CD14-positive monocyte (primary cell): ENCODE results near the gene DOCK4. TPM values are rescaled to one million over a fixed set of nuclear protein-coding genes. Genes with fewer than 3 reads are reported as not detected.

Source experiments
- DNase-seq, 3 donors: peaks; one replicate each; pipeline ENCODE4 v3.0.0-alpha.2; 2011 to 2022
- H2AFZ ChIP-seq: 2 replicates; pipeline ENCODE4 v1.6.0; 2012; ENCODE audit warnings: mild to moderate bottlenecking, low read depth, low read length, inconsistent platforms; ENCODE audit not compliant: insufficient read depth, poor library complexity, severe bottlenecking
- H3K27ac ChIP-seq, 2 donors: 1 replicate in 1 of 2; 2 replicates in 1 of 2; pipeline ENCODE4 v1.5.1; 2012 to 2013; ENCODE audit warnings: low read length in 2 of 2, control low read depth in 1 of 2, inconsistent platforms in 1 of 2, low read depth in 1 of 2, mild to moderate bottlenecking in 1 of 2
- H3K27me3 ChIP-seq, 2 donors: one replicate each; pipeline versions ENCODE4 v1.6.0 to v1.6.1; 2011 to 2013; ENCODE audit warnings: low read length in 2 of 2; ENCODE audit not compliant: control insufficient read depth in 2 of 2, insufficient read depth in 2 of 2
- H3K36me3 ChIP-seq, 2 donors: replicated peaks in 1 of 2; 1 replicate in 1 of 2; 2 replicates in 1 of 2; pipeline versions ENCODE4 v1.5.1 to v1.6.1; 2012 to 2013; ENCODE audit warnings: low read length in 2 of 2, control low read depth in 1 of 2, inconsistent platforms in 1 of 2, mild to moderate bottlenecking in 1 of 2; ENCODE audit not compliant: insufficient read depth in 2 of 2, control insufficient read depth in 1 of 2
- H3K4me1 ChIP-seq, 2 donors: 1 replicate in 1 of 2; 2 replicates in 1 of 2; pipeline versions ENCODE4 v1.5.1 to v1.6.1; 2012 to 2013; ENCODE audit warnings: low read length in 2 of 2, control low read depth in 1 of 2, inconsistent platforms in 1 of 2, mild to moderate bottlenecking in 1 of 2, moderate library complexity in 1 of 2; ENCODE audit not compliant: insufficient read depth in 2 of 2, control insufficient read depth in 1 of 2
- H3K4me2 ChIP-seq: replicated peaks from 2 replicates; pipeline ENCODE3; 2012; ENCODE audit warnings: low read length, moderate library complexity, mild to moderate bottlenecking; ENCODE audit not compliant: poor library complexity, severe bottlenecking; ENCODE audit errors: extremely low read depth
- H3K4me3 ChIP-seq, 3 experiments: fragments of 200-600 bp in 1 of 3; sonication (generic) in 1 of 3; replicated peaks in 1 of 3; 1 replicate in 2 of 3; 2 replicates in 1 of 3; pipeline ENCODE4 v1.5.1; 2011 to 2013; ENCODE audit warnings: low read length in 3 of 3, mild to moderate bottlenecking in 3 of 3, control low read depth in 2 of 3, low read depth in 2 of 3, inconsistent platforms in 1 of 3, moderate library complexity in 1 of 3
- H3K79me2 ChIP-seq: 2 replicates; pipeline ENCODE4 v1.6.0; 2012; ENCODE audit warnings: mild to moderate bottlenecking, control low read depth, inconsistent platforms, low read length, moderate library complexity; ENCODE audit not compliant: insufficient read depth
- H3K9ac ChIP-seq: 2 replicates; pipeline ENCODE4 v1.6.0; 2017; ENCODE audit warnings: low read length, mild to moderate bottlenecking; ENCODE audit not compliant: insufficient read depth, poor library complexity, severe bottlenecking
- H3K9me3 ChIP-seq, 2 donors: replicated peaks in 1 of 2; 1 replicate in 1 of 2; 2 replicates in 1 of 2; pipeline versions ENCODE4 v1.5.1 to v1.6.1; 2012 to 2013; ENCODE audit warnings: low read length in 2 of 2, control low read depth in 1 of 2; ENCODE audit not compliant: control insufficient read depth in 1 of 2, insufficient read depth in 1 of 2
- H4K20me1 ChIP-seq: 2 replicates; pipeline ENCODE4 v1.6.0; 2012; ENCODE audit warnings: mild to moderate bottlenecking, low read length, control low read depth, moderate library complexity; ENCODE audit not compliant: insufficient read depth
- H3K27ac Mint-ChIP-seq, 7 donors: one replicate each; pipeline ENCODE4 v1.8.0; 2020; ENCODE audit warnings: mild to moderate bottlenecking in 7 of 7, mixed read lengths in 7 of 7, moderate library complexity in 6 of 7, inconsistent platforms in 2 of 7
- H3K27me3 Mint-ChIP-seq, 3 donors: one replicate each; pipeline ENCODE4 v1.8.0; 2021 to 2022; ENCODE audit warnings: low read depth in 3 of 3, mild to moderate bottlenecking in 3 of 3, mixed read lengths in 3 of 3, moderate library complexity in 3 of 3, inconsistent platforms in 1 of 3
- H3K36me3 Mint-ChIP-seq, 2 donors: one replicate each; pipeline ENCODE4 v1.8.0; 2020; ENCODE audit warnings: mixed read lengths in 2 of 2, inconsistent platforms in 1 of 2, mild to moderate bottlenecking in 1 of 2
- H3K4me1 Mint-ChIP-seq: one replicate; pipeline ENCODE4 v1.8.0; 2020; ENCODE audit warnings: mild to moderate bottlenecking, mixed read lengths
- H3K4me3 Mint-ChIP-seq, 2 donors: one replicate each; pipeline ENCODE4 v1.8.0; 2020; ENCODE audit warnings: mild to moderate bottlenecking in 2 of 2, mixed read lengths in 2 of 2, moderate library complexity in 1 of 2
- H3K9me3 Mint-ChIP-seq, 7 donors: one replicate each; pipeline ENCODE4 v1.8.0; 2020 to 2022; ENCODE audit warnings: mixed read lengths in 7 of 7, mild to moderate bottlenecking in 6 of 7, moderate library complexity in 6 of 7, inconsistent platforms in 2 of 7
- WGBS: methylation state at CpG from one replicate; pipeline ENCODE4 v1.1.5; 2013; ENCODE audit warnings: missing lambda C conversion rate; ENCODE audit not compliant: insufficient coverage; 5-methylcytosine and 5-hydroxymethylcytosine counted together
- intact Hi-C, 2 donors: fragments of 100-400 bp; cut with micrococcal nuclease; formaldehyde crosslinking; loops; one replicate each; pipeline versions ENCODE4 v1.15.0 to v1.15.1; 2023
- polyA plus RNA-seq, 3 donors: library from polyadenylated mRNA; depleted of rRNA in 1 of 3; unstranded in 2 of 3; stranded (reverse) in 1 of 3; fragments of 300-500 nt in 2 of 3; fragments of >200 nt in 1 of 3; fragmentation: Illumina TruSeq in 2 of 3; gene quantifications; 1 replicate in 2 of 3; 2 replicates in 1 of 3; pipeline ENCODE4 v1.2.3, GENCODE V29; 2012 to 2021
- TF ChIP-seq, protein P1 (sequence below): fragments of 200-600 bp; IDR thresholded peaks from one replicate; pipeline ENCODE4 v1.8.0; 2022; ENCODE audit warnings: antibody characterized with exemption, mild to moderate bottlenecking

The DOCK4 gene
- polyA plus RNA-seq, 3 donors: 1.3 to 5.0 (median 2.7) TPM

DNA sequence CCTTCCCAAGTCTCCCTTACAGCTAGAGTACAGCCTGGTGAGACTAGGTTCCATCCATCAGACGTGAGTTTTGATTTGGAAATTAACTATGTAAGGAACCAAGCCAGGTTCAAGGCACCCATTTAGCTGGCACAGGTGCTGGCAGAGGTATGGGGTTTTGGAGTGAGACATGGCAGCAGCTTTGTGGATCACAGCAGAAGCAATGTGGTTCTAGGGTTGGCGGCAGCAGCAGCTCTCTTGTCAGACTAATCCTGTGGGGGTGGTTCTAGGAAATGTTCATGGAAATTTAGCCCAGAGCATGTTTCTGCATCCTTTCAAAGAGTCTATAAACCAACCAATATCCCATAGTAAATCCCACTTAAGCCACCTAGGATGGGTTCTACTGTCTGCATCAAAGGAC is 142.2 kb downstream of the DOCK4 start:
- Histone ChIP-seq H3K4me2 (no peak overlapping the region), H3K4me3 (no peak overlapping the region), H2AFZ (no peak overlapping the region), H3K27me3 (no peaks in the 10 kb centered on the region), H3K36me3 (no peaks in the 10 kb centered on the region), H3K79me2 (no peaks in the 10 kb centered on the region), H4K20me1 (no peaks in the 10 kb centered on the region), H3K9me3 (no peaks in the 10 kb centered on the region), H3K27ac (no peak overlapping the region), H3K4me1 (no peaks in the 10 kb centered on the region), H3K9ac (no peak overlapping the region)
- no peaks in the 10 kb centered on the region for H3K36me3 Mint-ChIP-seq
- no CpG with 5 or more reads among the region's 2 CpGs for WGBS
- DNase-seq: no peak
- intact Hi-C loops: no loop called here
- TF ChIP-seq, protein P1, sequence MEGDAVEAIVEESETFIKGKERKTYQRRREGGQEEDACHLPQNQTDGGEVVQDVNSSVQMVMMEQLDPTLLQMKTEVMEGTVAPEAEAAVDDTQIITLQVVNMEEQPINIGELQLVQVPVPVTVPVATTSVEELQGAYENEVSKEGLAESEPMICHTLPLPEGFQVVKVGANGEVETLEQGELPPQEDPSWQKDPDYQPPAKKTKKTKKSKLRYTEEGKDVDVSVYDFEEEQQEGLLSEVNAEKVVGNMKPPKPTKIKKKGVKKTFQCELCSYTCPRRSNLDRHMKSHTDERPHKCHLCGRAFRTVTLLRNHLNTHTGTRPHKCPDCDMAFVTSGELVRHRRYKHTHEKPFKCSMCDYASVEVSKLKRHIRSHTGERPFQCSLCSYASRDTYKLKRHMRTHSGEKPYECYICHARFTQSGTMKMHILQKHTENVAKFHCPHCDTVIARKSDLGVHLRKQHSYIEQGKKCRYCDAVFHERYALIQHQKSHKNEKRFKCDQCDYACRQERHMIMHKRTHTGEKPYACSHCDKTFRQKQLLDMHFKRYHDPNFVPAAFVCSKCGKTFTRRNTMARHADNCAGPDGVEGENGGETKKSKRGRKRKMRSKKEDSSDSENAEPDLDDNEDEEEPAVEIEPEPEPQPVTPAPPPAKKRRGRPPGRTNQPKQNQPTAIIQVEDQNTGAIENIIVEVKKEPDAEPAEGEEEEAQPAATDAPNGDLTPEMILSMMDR: no peak
- H3K4me1 Mint-ChIP-seq: no peaks in the 10 kb centered on the region
- no peak overlapping the region for H3K4me3 Mint-ChIP-seq
- H3K9me3 Mint-ChIP-seq: no peaks in the 10 kb centered on the region
- no peak overlapping the region for H3K27ac Mint-ChIP-seq
- peaks cover 0 to 4% (median 2%) of the 10 kb centered on the region in 3 donors for H3K27me3 Mint-ChIP-seq

DNA sequence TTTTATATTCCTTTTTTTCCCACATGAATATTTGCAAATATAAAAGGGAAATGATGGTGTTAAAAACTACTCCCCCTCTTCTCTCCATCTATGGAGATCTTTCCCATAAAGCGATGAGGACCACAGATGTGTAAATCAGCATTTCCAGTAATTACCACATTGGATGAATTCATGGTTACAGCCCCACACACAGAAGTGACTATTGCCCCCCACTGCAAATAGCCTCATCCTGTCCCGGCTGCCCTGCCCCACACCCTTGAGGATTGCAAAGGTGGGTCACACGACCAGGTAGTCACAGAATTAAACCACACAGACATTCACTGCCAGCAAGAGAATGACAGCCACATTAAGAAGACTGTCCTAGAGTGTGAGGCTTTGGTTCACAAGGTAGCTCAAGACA is 145.1 kb downstream of the DOCK4 start:
- no peak for DNase-seq
- Histone ChIP-seq H3K9ac (no peak overlapping the region), H4K20me1 (no peaks in the 10 kb centered on the region), H3K27me3 (no peaks in the 10 kb centered on the region), H3K27ac (no peak overlapping the region), H3K4me2 (no peak overlapping the region), H3K4me1 (no peaks in the 10 kb centered on the region), H3K36me3 (no peaks in the 10 kb centered on the region), H2AFZ (no peak overlapping the region), H3K79me2 (no peaks in the 10 kb centered on the region), H3K9me3 (no peaks in the 10 kb centered on the region), H3K4me3 (no peak overlapping the region)
- no peaks in the 10 kb centered on the region for H3K9me3 Mint-ChIP-seq
- no peaks in the 10 kb centered on the region for H3K36me3 Mint-ChIP-seq
- H3K27me3 Mint-ChIP-seq: peaks cover 0 to 2% (median 0%) of the 10 kb centered on the region in 3 donors
- no peak overlapping the region for H3K4me3 Mint-ChIP-seq
- H3K4me1 Mint-ChIP-seq: peaks cover 2% of the 10 kb centered on the region
- no peak overlapping the region for H3K27ac Mint-ChIP-seq
- WGBS: no CpG with 5 or more reads among the region's 3 CpGs
- intact Hi-C loops: no loop called here
- TF ChIP-seq, protein P1: no peak
